HEK293 (cell line): ENCODE measurements around the gene CDH22.

ENCODE experiments used
- CTCF ChIA-PET: fragments of 350-600 bp; formaldehyde crosslinking; extraction: SDS; loops from one replicate; lab custom pipeline; 2021; ENCODE audit warnings: antibody characterized with exemption; lab: Yijun Ruan, JAX
- POLR2A ChIA-PET: fragments of 300-600 bp; formaldehyde crosslinking; extraction: SDS; loops from one replicate; lab custom pipeline; 2020; ENCODE audit warnings: antibody characterized with exemption, inconsistent platforms; lab: Yijun Ruan, JAX
- H3K27ac ChIP-seq: fragments of 200-500 bp; sonication (Bioruptor generic); 2 replicates; pipeline ENCODE4 v1.5.1; 2014; ENCODE audit warnings: low read depth, low read length, control low read depth, inconsistent platforms; ENCODE audit errors: extremely low read depth
- H3K36me3 ChIP-seq, 2 experiments: fragments of 200-500 bp in 1 of 2; sonication (Bioruptor generic) in 1 of 2; 1 replicate in 1 of 2; 2 replicates in 1 of 2; pipeline ENCODE4 v1.5.1; 2014 to 2017; ENCODE audit warnings: inconsistent platforms in 2 of 2, low read length in 2 of 2; ENCODE audit not compliant: control insufficient read depth in 2 of 2, insufficient read depth in 1 of 2
- H3K4me1 ChIP-seq: fragments of 200-500 bp; sonication (Bioruptor generic); 2 replicates; pipeline ENCODE4 v1.5.1; 2014; ENCODE audit warnings: mild to moderate bottlenecking, low read length, inconsistent platforms; ENCODE audit not compliant: control insufficient read depth, insufficient read depth
- H3K4me3 ChIP-seq: 2 replicates; pipeline ENCODE4 v1.5.1; 2011; ENCODE audit warnings: low read depth, mild to moderate bottlenecking, control low read depth, low read length, moderate library complexity
- H3K9me3 ChIP-seq: fragments of 200-500 bp; sonication (Bioruptor generic); 2 replicates; pipeline ENCODE4 v1.5.1; 2014; ENCODE audit warnings: low read depth, low read length, inconsistent platforms; ENCODE audit not compliant: control insufficient read depth, insufficient read depth
- AEBP2 ChIP-seq: fragments of 450-650 bp; formaldehyde crosslinking; IDR thresholded peaks from 2 replicates; pipeline ENCODE4 v1.5.1; 2016; ENCODE audit warnings: missing biosample characterization, missing genetic modification characterization, borderline replicate concordance
- EGR2 ChIP-seq: fragments of 450-650 bp; formaldehyde crosslinking; IDR thresholded peaks from 2 replicates; pipeline ENCODE4 v1.5.1; 2016; ENCODE audit warnings: low read depth, missing biosample characterization, missing genetic modification characterization
- GLIS1 ChIP-seq: fragments of 450-650 bp; formaldehyde crosslinking; IDR thresholded peaks from 2 replicates; pipeline ENCODE4 v1.5.1; 2016; ENCODE audit warnings: missing biosample characterization, missing genetic modification characterization
- HOXA7 ChIP-seq: sonication (generic); formaldehyde crosslinking; IDR thresholded peaks from 2 replicates; pipeline ENCODE4 v1.8.1; 2022; ENCODE audit warnings: missing genetic modification reagents, borderline replicate concordance
- KLF9 ChIP-seq: fragments of 450-650 bp; formaldehyde crosslinking; IDR thresholded peaks from 2 replicates; pipeline ENCODE4 v1.5.1; 2016; ENCODE audit warnings: missing biosample characterization, missing genetic modification characterization, low read depth
- PRDM4 ChIP-seq: fragments of 450-650 bp; formaldehyde crosslinking; IDR thresholded peaks from 2 replicates; pipeline ENCODE4 v1.5.1; 2017; ENCODE audit warnings: missing biosample characterization, missing genetic modification characterization
- SETDB1 ChIP-seq: IDR thresholded peaks from one replicate; pipeline ENCODE4 v1.6.1; 2017; ENCODE audit warnings: mild to moderate bottlenecking, low read length, moderate library complexity, mixed read lengths; ENCODE audit not compliant: insufficient read length
- ZBTB17 ChIP-seq: fragments of 450-650 bp; formaldehyde crosslinking; IDR thresholded peaks from 2 replicates; pipeline ENCODE4 v1.5.1; 2016; ENCODE audit warnings: missing biosample characterization, missing genetic modification characterization
- ZBTB49 ChIP-seq: fragments of 450-650 bp; formaldehyde crosslinking; IDR thresholded peaks from 2 replicates; pipeline ENCODE4 v1.5.1; 2016; ENCODE audit warnings: missing biosample characterization, missing genetic modification characterization, low read depth
- ZFHX2 ChIP-seq: fragments of 450-650 bp; formaldehyde crosslinking; conservative IDR thresholded peaks from 2 replicates; pipeline ENCODE4 v1.5.1; 2016; ENCODE audit warnings: missing biosample characterization, missing genetic modification characterization
- ZIC2 ChIP-seq: fragments of 450-650 bp; formaldehyde crosslinking; IDR thresholded peaks from 2 replicates; pipeline ENCODE4 v1.5.1; 2016; ENCODE audit warnings: missing biosample characterization, missing genetic modification characterization
- ZNF221 ChIP-seq: fragments of 450-650 bp; formaldehyde crosslinking; IDR thresholded peaks from 2 replicates; pipeline ENCODE4 v1.5.1; 2017; ENCODE audit warnings: missing biosample characterization, missing genetic modification characterization, borderline replicate concordance
- ZNF350 ChIP-seq: fragments of 450-650 bp; formaldehyde crosslinking; IDR thresholded peaks from 2 replicates; pipeline ENCODE4 v1.5.0; 2017; ENCODE audit warnings: missing biosample characterization, mild to moderate bottlenecking, missing genetic modification characterization
- ZNF585B ChIP-seq: fragments of 450-650 bp; formaldehyde crosslinking; IDR thresholded peaks from 2 replicates; pipeline ENCODE4 v1.5.1; 2016; ENCODE audit warnings: missing biosample characterization, missing genetic modification characterization
- ZNF670 ChIP-seq: fragments of 450-650 bp; formaldehyde crosslinking; IDR thresholded peaks from 2 replicates; pipeline ENCODE4 v1.5.1; 2016; ENCODE audit warnings: missing biosample characterization, missing genetic modification characterization, low read depth
- ZNF747 ChIP-seq: fragments of 450-650 bp; formaldehyde crosslinking; IDR thresholded peaks from 2 replicates; pipeline ENCODE4 v1.5.1; 2016; ENCODE audit warnings: missing biosample characterization, missing genetic modification characterization
- ZNF791 ChIP-seq: fragments of 450-650 bp; formaldehyde crosslinking; IDR thresholded peaks from 2 replicates; pipeline ENCODE4 v1.5.1; 2016; ENCODE audit warnings: missing biosample characterization, missing genetic modification characterization
- ZNF830 ChIP-seq: fragments of 450-650 bp; IDR thresholded peaks from 2 replicates; pipeline ENCODE4 v1.5.0; 2018; ENCODE audit warnings: missing biosample characterization, missing genetic modification characterization, low read depth, mild to moderate bottlenecking, moderate library complexity

CDH22 gene

GRCh38 chr20:46145713-46146112 is 162.6 kb downstream of the CDH22 start:
- H3K27ac ChIP-seq = no peak overlapping the region
- no peaks in the 10 kb centered on the region for H3K36me3 ChIP-seq
- TF ChIP-seq ZIC2 = 0 out of 2 replicates have a peak, but pooled peaks have one; percentile 31
- TF ChIP-seq ZNF791 = no peak
- TF ChIP-seq, all 188 proteins: peak for 1
- no peak overlapping the region for H3K4me3 ChIP-seq
- ChIA-PET CTCF (interaction anchor here (0.7 to 1.1 kb wide), 2 partner anchors 13 to 113 kb away, joined by 3 to 9 read pairs; no protein-coding TSS in a partner anchor), POLR2A (no interaction called here)
- no peaks in the 10 kb centered on the region for H3K9me3 ChIP-seq
- H3K4me1 ChIP-seq = no peaks in the 10 kb centered on the region

GRCh38 chr20:46144432-46145025 is 163.8 kb downstream of the CDH22 start:
- Histone ChIP-seq H3K36me3 (no peaks in the 10 kb centered on the region), H3K4me3 (no peak overlapping the region), H3K4me1 (no peaks in the 10 kb centered on the region), H3K27ac (no peak overlapping the region), H3K9me3 (no peaks in the 10 kb centered on the region)
- ChIA-PET CTCF (interaction anchor here (0.8 kb wide), 1 partner anchor 204 kb away, joined by 3 read pairs; no protein-coding TSS in a partner anchor), POLR2A (interaction anchor here (0.7 kb wide), 1 partner anchor 22 kb away, joined by 7 read pairs; no protein-coding TSS in a partner anchor)
- TF ChIP-seq KLF9 = peak; percentile 46; the same call in 1 of the 2 replicates
- 0 out of 2 replicates have a peak, but pooled peaks have one; percentile 6 for TF ChIP-seq ZFHX2 (tag by site-specific recombination)
- TF ChIP-seq ZNF670 (tag by site-specific recombination) = no peak

GRCh38 chr20:46142124-46142523 is 166.2 kb downstream of the CDH22 start:
- TF ChIP-seq ZBTB17 (tag by site-specific recombination) (peak; percentile 71; the same call in 1 of the 2 replicates), ZNF585B (tag by site-specific recombination) (no peak)
- TF ChIP-seq, all 188 proteins: peak for 1
- H3K27ac ChIP-seq = no peak overlapping the region
- no peaks in the 10 kb centered on the region for H3K9me3 ChIP-seq
- no peak overlapping the region for H3K4me3 ChIP-seq
- no peaks in the 10 kb centered on the region for H3K4me1 ChIP-seq
- ChIA-PET POLR2A (no interaction called here), CTCF (interaction anchor here (0.6 to 2.5 kb wide), 6 partner anchors 9 to 523 kb away, joined by 3 to 8 read pairs (median 4); no protein-coding TSS in a partner anchor)
- H3K36me3 ChIP-seq = no peaks in the 10 kb centered on the region

- no peak overlapping the region for H3K4me3 ChIP-seq
- H3K36me3 ChIP-seq = no peaks in the 10 kb centered on the region
- POLR2A ChIA-PET = no interaction called here
- CTCF ChIA-PET = interaction anchor here (0.7 to 2.5 kb wide), 3 partner anchors 11 to 209 kb away, joined by 3 to 8 read pairs (median 3); no protein-coding TSS in a partner anchor
- no peak overlapping the region for H3K27ac ChIP-seq
- H3K4me1 ChIP-seq = no peaks in the 10 kb centered on the region
- no peaks in the 10 kb centered on the region for H3K9me3 ChIP-seq
- TF ChIP-seq EGR2 (tag by site-specific recombination) = peak; percentile 92
- peak; percentile 94 for TF ChIP-seq ZFHX2 (tag by site-specific recombination)
- TF ChIP-seq ZNF350 (tag by site-specific recombination) = no peak
- no peak for TF ChIP-seq AEBP2 (tag by site-specific recombination)
- TF ChIP-seq ZNF830 (tag by site-specific recombination) = no peak
- TF ChIP-seq ZNF747 (tag by site-specific recombination) = no peak
- TF ChIP-seq SETDB1 = no peak
- TF ChIP-seq HOXA7 = no peak
- TF ChIP-seq ZIC2 = peak; percentile 69
- TF ChIP-seq GLIS1 (tag by site-specific recombination) = peak; percentile 75
- no peak for TF ChIP-seq PRDM4 (tag by site-specific recombination)
- no peak for TF ChIP-seq ZNF221 (tag by site-specific recombination)
- TF ChIP-seq ZBTB49 (tag by site-specific recombination) = no peak
These were observed 168.3 kb downstream of the CDH22 start for GRCh38 chr20:46139908-46140482.
